ENCODE data around the gene FOSL1.

- TF ChIP-seq CTCF (conservative IDR thresholded peaks at IDR 0.05 in 1 of 2, IDR thresholded peaks at IDR 0.05 in 1 of 2; ENCODE audit: low read depth in 1 of 2, low read length in 2 of 2) (no peak), EZH2 (IDR thresholded peaks at IDR 0.05; ENCODE audit: low read length, missing control alignments) (no peak)
These were observed 14.2 kb downstream of the FOSL1 start for GRCh38 chr11:65885808-65886536.
